Lower leg skin (tissue), 4 donors: ENCODE measurements around the gene FRMD6. TPM values are rescaled to one million over a fixed set of nuclear protein-coding genes. Genes with fewer than 3 reads are reported as not detected.

ENCODE experiments used
- DNase-seq, 2 donors: peaks; one replicate each; pipeline ENCODE4 v3.0.0-alpha.2; 2019; ENCODE audit warnings: low spot score in 2 of 2
- H3K4me3 ChIP-seq: fragments of 200-600 bp; sonication (generic); 2 replicates; pipeline ENCODE4 v1.5.1; 2017; ENCODE audit warnings: mild to moderate bottlenecking, low read depth; ENCODE audit not compliant: poor library complexity, severe bottlenecking
- POLR2A ChIP-seq, 2 donors: fragments of 450-650 bp; IDR thresholded peaks; one replicate each; pipeline ENCODE4 v1.6.1; 2016 to 2017; ENCODE audit warnings: antibody characterized with exemption in 2 of 2, mild to moderate bottlenecking in 1 of 2, moderate library complexity in 1 of 2
- WGBS, 2 donors: methylation state at CpG; one replicate each; pipeline ENCODE4 v1.1.5; 2018; 5-methylcytosine and 5-hydroxymethylcytosine counted together
- intact Hi-C: fragments of 100-400 bp; cut with DNase I; formaldehyde crosslinking; loops from one replicate; pipeline ENCODE4 v1.15.0; 2023; ENCODE audit warnings: low total_unique reads
- total RNA-seq, 4 donors: library from RNA; depleted of rRNA; stranded (reverse); fragments of >200 nt; gene quantifications; one replicate each; pipeline ENCODE4 v1.1.0, GENCODE V29; 2016
- TF ChIP-seq, protein P1 (sequence below), 3 donors: fragments of 450-650 bp; IDR thresholded peaks; one replicate each; pipeline ENCODE4 v1.5.1; 2016; ENCODE audit warnings: antibody characterized with exemption in 3 of 3, mild to moderate bottlenecking in 3 of 3, moderate library complexity in 2 of 3

Gene FRMD6
- total RNA-seq, 4 donors from 2014 or later: 144 to 203 (median 152) TPM

DNA sequence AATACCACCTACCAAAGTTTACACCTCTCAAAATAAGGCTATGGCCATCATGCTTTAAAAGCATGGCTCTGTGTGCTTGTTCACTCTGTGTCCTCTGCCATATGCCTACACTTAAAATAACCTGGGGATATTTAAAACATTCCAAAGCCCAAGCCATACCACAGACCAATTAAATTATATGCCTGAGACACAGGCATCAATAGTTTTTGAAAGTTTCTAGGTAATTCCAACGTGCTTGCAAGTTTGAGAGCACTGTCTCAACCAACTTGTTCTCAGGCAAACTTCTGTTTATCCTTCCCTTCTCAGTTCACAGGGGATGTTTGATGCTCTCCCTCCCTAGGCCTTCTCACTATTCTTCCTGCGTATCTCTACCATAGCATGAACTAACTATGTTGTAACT, 3.4 kb upstream of the FRMD6 start:
- no peak for TF ChIP-seq POLR2A (IDR thresholded peaks at IDR 0.05)
- TF ChIP-seq, protein P1, sequence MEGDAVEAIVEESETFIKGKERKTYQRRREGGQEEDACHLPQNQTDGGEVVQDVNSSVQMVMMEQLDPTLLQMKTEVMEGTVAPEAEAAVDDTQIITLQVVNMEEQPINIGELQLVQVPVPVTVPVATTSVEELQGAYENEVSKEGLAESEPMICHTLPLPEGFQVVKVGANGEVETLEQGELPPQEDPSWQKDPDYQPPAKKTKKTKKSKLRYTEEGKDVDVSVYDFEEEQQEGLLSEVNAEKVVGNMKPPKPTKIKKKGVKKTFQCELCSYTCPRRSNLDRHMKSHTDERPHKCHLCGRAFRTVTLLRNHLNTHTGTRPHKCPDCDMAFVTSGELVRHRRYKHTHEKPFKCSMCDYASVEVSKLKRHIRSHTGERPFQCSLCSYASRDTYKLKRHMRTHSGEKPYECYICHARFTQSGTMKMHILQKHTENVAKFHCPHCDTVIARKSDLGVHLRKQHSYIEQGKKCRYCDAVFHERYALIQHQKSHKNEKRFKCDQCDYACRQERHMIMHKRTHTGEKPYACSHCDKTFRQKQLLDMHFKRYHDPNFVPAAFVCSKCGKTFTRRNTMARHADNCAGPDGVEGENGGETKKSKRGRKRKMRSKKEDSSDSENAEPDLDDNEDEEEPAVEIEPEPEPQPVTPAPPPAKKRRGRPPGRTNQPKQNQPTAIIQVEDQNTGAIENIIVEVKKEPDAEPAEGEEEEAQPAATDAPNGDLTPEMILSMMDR (IDR thresholded peaks at IDR 0.05): no peak
- DNase-seq: no peak
- H3K4me3 ChIP-seq: no peak overlapping the region
- intact Hi-C loops: no loop called here
- 44 to 60% methylated on average over 2 of the region's 2 CpGs for WGBS, 2 donors

DNA sequence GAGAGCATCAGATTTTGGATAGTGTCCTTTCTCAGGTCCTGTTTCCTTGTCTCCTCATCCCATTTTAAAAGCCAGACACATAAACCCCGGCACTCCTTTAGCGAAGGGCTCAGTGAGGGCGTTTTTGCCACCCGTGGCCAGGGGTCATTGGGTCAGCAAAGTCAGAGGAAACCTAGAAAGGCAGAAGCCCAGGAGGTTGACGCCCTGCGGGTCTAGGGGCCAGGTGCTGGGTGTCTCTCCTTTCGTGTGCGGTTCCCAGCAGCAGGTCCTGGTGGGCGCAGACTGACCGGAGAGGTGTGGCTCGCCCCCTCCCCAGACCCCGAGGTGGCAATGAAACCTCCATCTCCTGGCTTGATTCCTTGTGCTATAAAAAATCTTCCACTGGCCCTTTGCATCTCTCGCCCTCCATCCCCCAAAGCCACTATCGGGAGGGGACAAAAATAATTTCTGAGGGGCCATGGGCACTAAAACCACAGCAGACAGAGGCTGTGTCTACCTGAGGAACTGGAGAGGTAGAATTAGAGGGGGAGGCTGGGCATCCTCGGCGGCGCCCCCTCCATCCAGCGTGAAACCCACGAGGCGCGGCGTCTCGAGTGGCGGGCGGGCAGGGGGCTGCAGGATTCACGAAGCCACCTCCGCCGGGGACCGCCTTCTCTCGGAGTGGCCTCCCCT, 858 bp upstream of the FRMD6 start:
- WGBS, 2 donors: 6% methylated on average over 26 to 29 of the region's 30 CpGs
- H3K4me3 ChIP-seq: peak overlapping the region; percentile 67
- TF ChIP-seq POLR2A (IDR thresholded peaks at IDR 0.05): no peak
- TF ChIP-seq, protein P1 (IDR thresholded peaks at IDR 0.05): no peak
- intact Hi-C loops: no loop called here
- peak; percentile 32 to 87 for DNase-seq

DNA sequence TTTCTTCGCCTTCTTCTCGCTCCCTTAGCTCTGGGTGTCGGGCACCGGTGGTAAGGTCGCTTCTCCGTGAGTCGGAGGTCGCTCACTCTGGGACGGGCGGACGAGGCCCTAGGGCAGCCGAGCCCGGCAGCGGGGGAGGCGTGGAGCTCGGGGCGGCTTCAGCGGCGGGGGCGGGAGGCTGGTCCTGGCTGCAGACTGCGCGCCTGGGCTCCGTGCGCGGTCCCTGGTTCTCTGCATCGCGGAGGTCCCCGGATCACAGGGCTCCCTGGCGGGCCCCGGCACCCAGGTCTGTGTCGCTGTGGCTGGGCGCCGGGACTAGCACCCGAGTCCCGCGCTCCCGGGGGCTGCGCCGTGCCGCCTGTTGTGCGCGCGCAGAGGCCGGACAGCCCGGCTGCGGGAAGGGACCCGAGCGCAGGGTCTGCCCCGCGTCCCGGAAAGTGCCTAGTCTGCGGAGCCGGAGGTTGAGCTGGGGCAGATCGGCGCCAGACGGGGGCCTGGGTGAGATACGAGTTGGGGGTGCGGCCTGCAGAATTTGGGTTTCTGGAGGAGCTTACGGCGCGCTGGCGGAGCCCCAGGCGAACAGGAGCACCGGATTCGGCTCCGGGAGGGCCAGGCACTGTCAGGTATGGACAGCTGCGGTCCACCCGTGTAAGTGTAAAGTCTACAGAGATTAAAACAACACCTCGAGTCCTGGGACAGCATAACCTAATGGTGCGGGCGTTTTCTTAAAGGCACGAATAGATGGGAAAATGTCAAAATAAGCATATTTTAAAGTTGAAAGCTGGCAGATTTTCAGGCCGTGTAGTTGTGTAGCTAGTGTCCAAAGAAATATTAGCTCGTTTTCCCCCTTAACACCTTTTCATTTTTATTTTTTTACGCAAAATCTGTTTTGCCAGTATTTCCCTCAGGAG, 713 bp downstream of the FRMD6 start:
- intact Hi-C loops: no loop called here
- WGBS, 2 donors: 1% methylated on average over 17 to 30 of the region's 75 CpGs
- TF ChIP-seq POLR2A (IDR thresholded peaks at IDR 0.05): no peak
- H3K4me3 ChIP-seq: peak overlapping the region; percentile 94
- DNase-seq: peak; percentile 37 to 94

- H3K4me3 ChIP-seq: peak overlapping the region; percentile 94
- intact Hi-C loops: no loop called here
- TF ChIP-seq, protein P1 (IDR thresholded peaks at IDR 0.05): no peak
- no peak for TF ChIP-seq POLR2A (IDR thresholded peaks at IDR 0.05)
- WGBS, 2 donors: 3 to 6% methylated on average over 6 of the region's 6 CpGs
- DNase-seq: no peak
Observed at GRCh38 chr14:51653079-51653774, 1.5 kb downstream of the FRMD6 start.

DNA sequence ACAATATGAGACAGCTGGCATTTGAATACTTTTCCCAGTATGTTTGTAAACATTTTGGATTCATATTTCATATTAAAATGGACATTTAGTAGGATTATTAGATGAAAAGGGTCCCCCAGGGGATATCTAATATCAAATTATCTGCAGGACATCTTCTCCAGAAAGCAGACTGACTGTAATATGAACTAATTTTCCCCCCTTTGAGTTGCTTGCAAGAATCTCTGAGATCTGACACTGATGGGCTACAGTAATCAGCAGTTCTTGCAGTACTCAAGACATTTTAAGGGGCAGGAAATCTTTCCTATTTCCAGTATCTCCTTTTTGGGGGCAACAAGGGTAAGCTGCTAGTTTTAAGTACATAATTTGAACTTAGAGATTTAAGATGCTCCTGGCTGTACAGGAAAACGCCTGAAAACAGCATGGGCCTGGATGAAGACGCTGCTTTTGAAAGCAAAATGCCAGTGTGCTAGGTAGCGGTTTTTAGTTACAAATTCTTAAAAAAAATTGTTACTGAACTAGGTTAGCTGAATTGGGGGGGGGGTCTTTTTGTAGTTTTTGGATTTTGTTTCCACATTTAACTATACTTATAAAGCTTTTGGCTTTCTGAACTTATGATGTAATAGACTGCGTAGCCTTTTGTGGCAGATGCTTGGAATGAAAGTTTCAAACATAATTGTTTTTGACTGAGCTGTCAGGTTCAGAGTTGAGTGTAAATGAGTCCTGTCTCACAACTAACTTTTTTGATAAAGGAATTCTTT, 2.2 kb downstream of the FRMD6 start:
- no peak overlapping the region for H3K4me3 ChIP-seq
- TF ChIP-seq, protein P1 (IDR thresholded peaks at IDR 0.05): no peak
- TF ChIP-seq POLR2A (IDR thresholded peaks at IDR 0.05): no peak
- 44 to 54% methylated on average over 4 of the region's 4 CpGs for WGBS, 2 donors
- intact Hi-C loops: no loop called here
- DNase-seq: no peak
